AG04450 (cell line): Measurements from ENCODE around the gene ACKR2. TPM values are rescaled to one million over a fixed set of nuclear protein-coding genes. Genes with fewer than 3 reads are reported as not detected.

Source experiments
- CTCF ChIA-PET: fragments of 300-600, 350-600 bp; formaldehyde crosslinking; extraction: SDS; loops from one replicate; lab custom pipeline; 2022; ENCODE audit warnings: antibody characterized with exemption, inconsistent platforms; lab: Charles Lee
- POLR2A ChIA-PET: fragments of 350-600 bp; formaldehyde crosslinking; extraction: SDS; loops from one replicate; lab custom pipeline; 2021; ENCODE audit warnings: antibody characterized with exemption, inconsistent platforms; lab: Yijun Ruan, JAX
- DNase-seq: peaks from one replicate; pipeline ENCODE4 v3.0.0-alpha.2; 2011; ENCODE audit warnings: low read depth, low spot score
- H3K27ac ChIP-seq: one replicate; pipeline ENCODE4 v1.5.1; 2012; ENCODE audit warnings: low read depth, low read length, control low read depth
- H3K27me3 ChIP-seq: one replicate; pipeline ENCODE4 v1.6.0; 2012; ENCODE audit warnings: low read length; ENCODE audit not compliant: control insufficient read depth, insufficient read depth
- H3K4me3 ChIP-seq: 2 replicates; pipeline ENCODE4 v1.5.1; 2011; ENCODE audit warnings: mild to moderate bottlenecking, low read depth, low read length, control low read depth
- H3K9me3 ChIP-seq: 2 replicates; pipeline ENCODE4 v1.5.1; 2012; ENCODE audit warnings: low read length; ENCODE audit not compliant: control insufficient read depth, insufficient read depth
- CTCF ChIP-seq: IDR thresholded peaks from 2 replicates; pipeline ENCODE4 v1.5.1; 2011; ENCODE audit warnings: low read depth, low read length, control low read depth, inconsistent platforms
- polyA plus RNA-seq: library from polyadenylated mRNA; depleted of rRNA; stranded (reverse); fragments of >200 nt; gene quantifications from 2 replicates; pipeline ENCODE4 v1.2.3, GENCODE V29; 2011

ACKR2 gene
- polyA plus RNA-seq, 1 experiment = 0.04 TPM

- Histone ChIP-seq H3K27ac (no peak overlapping the region), H3K4me3 (no peak overlapping the region), H3K9me3 (no peaks in the 10 kb centered on the region), H3K27me3 (no peaks in the 10 kb centered on the region)
- no peak for TF ChIP-seq CTCF
- ChIA-PET POLR2A (no interaction called here), CTCF (no interaction called here)
- no peak for DNase-seq
These were observed 22.6 kb upstream of the ACKR2 start for GRCh38 chr3:42786631-42787030.

GRCh38 chr3:42790714-42791229 lies 18.5 kb upstream of the ACKR2 start:
- Histone ChIP-seq H3K27me3 (no peaks in the 10 kb centered on the region), H3K9me3 (no peaks in the 10 kb centered on the region), H3K27ac (no peak overlapping the region), H3K4me3 (no peak overlapping the region)
- TF ChIP-seq CTCF = no peak
- no peak for DNase-seq
- POLR2A ChIA-PET = no interaction called here
- CTCF ChIA-PET = no interaction called here

GRCh38 chr3:42795621-42796181 lies 13.5 kb upstream of the ACKR2 start:
- Histone ChIP-seq H3K9me3 (no peaks in the 10 kb centered on the region), H3K27me3 (no peaks in the 10 kb centered on the region), H3K27ac (no peak overlapping the region), H3K4me3 (no peak overlapping the region)
- POLR2A ChIA-PET = interaction anchor here (0.6 to 1.0 kb wide), 2 partner anchors 44 to 205 kb away, joined by 3 read pairs; partner anchors contain the start of gene SS18L2
- no peak for TF ChIP-seq CTCF
- no peak for DNase-seq
- CTCF ChIA-PET = interaction anchor here (1.0 to 4.6 kb wide), 2 partner anchors 16 to 44 kb away, joined by 4 to 28 read pairs; no protein-coding TSS in a partner anchor

GRCh38 chr3:42796332-42796885 lies 12.8 kb upstream of the ACKR2 start:
- H3K4me3 ChIP-seq = no peak overlapping the region
- no peaks in the 10 kb centered on the region for H3K9me3 ChIP-seq
- DNase-seq = no peak
- ChIA-PET POLR2A (interaction anchor here (0.6 to 1.0 kb wide), 2 partner anchors 43 to 206 kb away, joined by 3 read pairs; partner anchors contain the start of gene SS18L2), CTCF (interaction anchor here (1.0 to 4.6 kb wide), 2 partner anchors 17 to 43 kb away, joined by 4 to 28 read pairs; no protein-coding TSS in a partner anchor)
- H3K27me3 ChIP-seq = no peaks in the 10 kb centered on the region
- H3K27ac ChIP-seq = no peak overlapping the region
- TF ChIP-seq CTCF = no peak

- no peaks in the 10 kb centered on the region for H3K27me3 ChIP-seq
- peaks cover 3% of the 10 kb centered on the region; the same call in 1 of the 2 replicates for H3K9me3 ChIP-seq
- no peak overlapping the region for H3K4me3 ChIP-seq
- TF ChIP-seq CTCF = no peak
- CTCF ChIA-PET = interaction anchor here (2.2 kb wide), 1 partner anchor 19 kb away, joined by 10 read pairs; no protein-coding TSS in a partner anchor
- no peak for DNase-seq
- POLR2A ChIA-PET = no interaction called here
- no peak overlapping the region for H3K27ac ChIP-seq
These were observed 9.9 kb upstream of the ACKR2 start for GRCh38 chr3:42799376-42799775.
